GM12873 (cell line): ENCODE data around the gene KCNH4.

Source experiments
- CTCF ChIP-seq: IDR thresholded peaks from 2 replicates; pipeline ENCODE4 v1.5.1; 2012; ENCODE audit warnings: low read depth, mild to moderate bottlenecking, moderate library complexity, low read length, control low read depth; ENCODE audit not compliant: insufficient read depth; ENCODE audit errors: missing control alignments

Gene KCNH4

GRCh38 chr17:42107597-42108576 is 73.1 kb downstream of the KCNH4 start:
- no peak for TF ChIP-seq CTCF

DNA sequence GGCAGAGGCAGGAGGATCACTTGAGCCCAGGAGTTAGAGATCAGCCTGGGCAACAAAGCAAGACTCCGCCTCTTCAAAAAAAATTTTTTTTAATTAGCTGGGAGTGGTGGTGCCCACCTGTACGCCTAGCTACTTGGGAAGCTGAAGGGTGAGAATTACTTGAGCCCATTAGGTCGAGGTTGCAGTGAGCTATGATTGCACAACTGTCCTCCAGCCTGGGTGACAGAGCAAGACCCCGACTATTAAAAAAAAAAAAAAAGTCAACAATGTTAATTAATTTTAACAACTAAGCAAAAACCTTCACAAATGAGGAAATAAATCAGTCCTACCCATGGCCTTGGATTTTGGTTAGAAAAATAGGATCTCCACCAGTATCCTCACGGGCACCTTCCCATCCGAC is 73.8 kb downstream of the KCNH4 start:
- no peak for TF ChIP-seq CTCF
